A549 treated with CORT108297 at 1 μM for 4 hours (cell line): ENCODE measurements around the gene GTF2H2C. TPM values are rescaled to one million over a fixed set of nuclear protein-coding genes. Genes with fewer than 3 reads are reported as not detected.

Experiments
- total RNA-seq: library from RNA; stranded (reverse); fragments of 200-300 nt; extraction: Qiagen RNA extraction; gene quantifications from 5 replicates; pipeline ENCODE4 v1.2.3, GENCODE V29; 2022

The GTF2H2C gene
- total RNA-seq: 32.5 to 42.7 TPM (median 33.6 TPM) in 5 replicates

DNA sequence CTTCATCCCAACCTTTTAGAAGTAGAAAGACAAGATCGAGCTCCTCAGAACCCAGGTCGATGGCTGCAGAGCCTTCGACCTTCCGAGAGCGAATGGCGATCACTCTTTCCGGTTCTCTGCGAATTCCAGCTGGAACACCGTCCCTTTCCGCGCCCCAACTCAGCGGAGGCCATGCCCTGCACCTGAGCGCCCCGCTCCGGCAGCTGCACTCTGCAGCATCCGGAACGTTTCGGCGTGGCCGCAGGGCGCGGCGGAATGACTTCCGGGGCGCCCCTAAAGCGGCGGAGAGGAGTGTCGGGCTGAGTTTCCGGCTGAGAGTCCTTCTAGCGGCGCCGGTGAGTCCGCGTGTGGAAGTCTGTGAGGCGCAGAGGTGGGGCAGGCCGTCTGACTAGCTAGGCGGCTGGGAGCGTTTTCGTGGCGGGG lies at the start of gene GTF2H2C:
GTF2H2C (plus strand) TSS at position 284 of the 423 bp plus-strand sequence. CDS start 4,942 bp downstream, outside the sequence.

Other genes starting within 250 kb of the GTF2H2C start
- 3.7 to 4.0 TPM (median 3.7 TPM) in 5 replicates for gene CCDC125, start 227.4 kb upstream of the GTF2H2C start, total RNA-seq
- 42.8 to 56.0 TPM (median 49.7 TPM) in 5 replicates for gene AK6, start 190.7 kb upstream of the GTF2H2C start, total RNA-seq
- gene TAF9, start 190.7 kb upstream of the GTF2H2C start, total RNA-seq: 120 to 143 TPM (median 124 TPM) in 5 replicates
- gene RAD17, start 190.4 kb upstream of the GTF2H2C start, total RNA-seq: 15.4 to 19.6 TPM (median 17.1 TPM) in 5 replicates
- 1.9 to 3.2 TPM (median 2.2 TPM) in 5 replicates for gene MARVELD2, start 145.1 kb upstream of the GTF2H2C start, total RNA-seq
- 9.0 to 13.9 TPM (median 10.3 TPM) in 5 replicates for gene OCLN, start 67.4 kb upstream of the GTF2H2C start, total RNA-seq